ENCODE measurements around the gene PCDHGB2.
"Not testable (repeated sequence)": the region's sequence is repeated elsewhere in the genome, so short reads cannot be mapped to it uniquely, and the experiment has no call there.

Gene PCDHGB2

DNA sequence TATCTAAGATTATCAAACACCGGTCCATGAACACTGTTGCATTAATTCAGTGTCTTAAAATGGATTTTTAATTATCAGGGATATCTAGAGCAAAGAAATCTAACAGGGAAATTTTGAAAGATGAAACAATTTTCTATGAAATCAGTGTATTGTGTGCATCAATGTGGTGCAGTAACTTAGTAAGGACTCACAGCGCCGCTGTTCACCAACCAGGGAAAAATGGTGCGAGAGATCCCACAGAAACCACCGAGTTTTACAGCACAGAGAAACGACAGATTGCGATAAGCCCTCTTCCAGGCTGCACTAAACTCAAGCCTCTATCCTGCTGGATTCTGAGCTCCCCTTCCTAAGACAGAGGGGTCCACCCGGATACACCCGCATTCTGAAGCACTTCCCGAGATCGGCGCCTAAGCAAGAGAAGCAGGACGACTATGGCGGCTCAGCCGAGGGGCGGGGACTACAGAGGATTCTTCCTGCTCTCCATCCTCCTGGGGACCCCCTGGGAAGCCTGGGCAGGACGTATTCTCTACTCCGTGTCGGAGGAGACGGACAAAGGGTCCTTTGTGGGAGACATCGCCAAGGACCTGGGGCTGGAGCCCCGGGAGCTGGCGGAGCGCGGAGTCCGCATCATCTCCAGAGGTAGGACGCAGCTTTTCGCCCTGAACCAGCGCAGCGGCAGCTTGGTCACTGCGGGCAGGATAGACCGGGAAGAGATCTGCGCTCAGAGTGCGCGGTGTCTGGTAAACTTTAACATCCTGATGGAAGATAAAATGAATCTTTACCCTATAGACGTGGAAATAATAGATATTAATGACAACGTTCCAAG lies 22.9 kb downstream of the PCDHGB2 start, which contains the start of gene PCDHGA7:
TSS of gene PCDHGA7 (plus strand) at position 274 of the 826 bp plus-strand sequence. CDS start at position 432, 158 bp downstream.
- no peak for FAIRE-seq
- no peak for DNase-seq (ENCODE audit: insufficient read length, low spot score)
- TF ChIP-seq CTCF (IDR thresholded peaks at IDR 0.05; ENCODE audit: insufficient read depth, missing control alignments) = no peak

DNA sequence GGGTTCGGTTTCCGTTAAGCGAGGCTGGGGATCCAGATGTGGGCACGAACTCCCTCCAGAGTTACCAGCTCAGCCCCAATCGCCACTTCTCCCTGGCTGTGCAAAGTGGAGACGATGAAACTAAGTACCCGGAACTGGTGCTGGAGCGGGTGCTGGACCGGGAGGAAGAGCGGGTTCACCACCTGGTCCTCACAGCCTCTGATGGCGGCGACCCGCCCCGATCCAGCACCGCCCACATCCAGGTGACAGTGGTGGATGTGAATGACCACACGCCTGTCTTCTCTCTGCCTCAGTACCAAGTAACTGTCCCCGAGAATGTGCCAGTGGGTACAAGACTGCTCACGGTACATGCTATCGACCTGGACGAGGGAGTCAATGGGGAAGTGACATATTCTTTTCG lies 23.6 kb downstream of the PCDHGB2 start:
- FAIRE-seq (no peak), DNase-seq (ENCODE audit: insufficient read length, low spot score) (no peak)
- TF ChIP-seq CTCF (IDR thresholded peaks at IDR 0.05; ENCODE audit: insufficient read depth, missing control alignments) = no peak

- FAIRE-seq (no peak), DNase-seq (ENCODE audit: insufficient read length, low spot score) (no peak)
- no peak for TF ChIP-seq CTCF (IDR thresholded peaks at IDR 0.05; ENCODE audit: insufficient read depth, missing control alignments)
Measured at GRCh38 chr5:141384471-141385267, 24.9 kb downstream of the PCDHGB2 start.

- not testable (repeated sequence) for DNase-seq (ENCODE audit: insufficient read length, low spot score); FAIRE-seq
Measured at GRCh38 chr5:141387557-141388311, 27.9 kb downstream of the PCDHGB2 start, which contains the start of gene PCDHGB4. TSS of gene PCDHGB4 (plus strand) at chr5:141387698. CDS start at chr5:141387885, 187 bp downstream.

DNA sequence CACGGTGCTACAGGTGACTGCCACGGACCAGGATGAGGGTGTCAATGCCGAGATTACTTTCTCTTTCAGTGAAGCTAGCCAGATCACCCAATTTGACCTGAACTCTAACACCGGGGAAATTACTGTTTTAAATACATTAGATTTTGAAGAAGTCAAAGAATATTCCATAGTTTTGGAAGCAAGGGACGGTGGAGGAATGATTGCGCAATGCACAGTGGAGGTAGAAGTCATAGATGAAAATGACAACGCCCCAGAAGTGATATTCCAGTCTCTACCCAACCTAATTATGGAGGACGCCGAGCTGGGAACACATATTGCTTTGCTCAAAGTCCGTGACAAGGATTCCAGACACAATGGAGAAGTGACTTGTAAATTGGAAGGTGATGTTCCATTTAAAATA lies 28.9 kb downstream of the PCDHGB2 start:
- DNase-seq (ENCODE audit: insufficient read length, low spot score) (no peak), FAIRE-seq (no peak)
- TF ChIP-seq CTCF (IDR thresholded peaks at IDR 0.05; ENCODE audit: insufficient read depth, missing control alignments) = no peak

- FAIRE-seq (no peak), DNase-seq (ENCODE audit: insufficient read length, low spot score) (no peak)
- no peak for TF ChIP-seq CTCF (IDR thresholded peaks at IDR 0.05; ENCODE audit: insufficient read depth, missing control alignments)
Measured at GRCh38 chr5:141389153-141390042, 29.6 kb downstream of the PCDHGB2 start.
